ENCODE measurements around the gene CDKN1B.

Gene CDKN1B

GRCh38 chr12:12704593-12705230 lies 12.5 kb upstream of the CDKN1B start:
- DNase-seq = peak; percentile 96

- peak; percentile 79 for DNase-seq
These were observed 11.2 kb upstream of the CDKN1B start for GRCh38 chr12:12705838-12706520.

GRCh38 chr12:12713932-12714275 lies 3.3 kb upstream of the CDKN1B start:
- no peak for DNase-seq

- peak; percentile 76 for DNase-seq
These were observed 2.7 kb upstream of the CDKN1B start for GRCh38 chr12:12714276-12715021.

- no peak for DNase-seq
These were observed 2.1 kb upstream of the CDKN1B start for GRCh38 chr12:12715128-12715458.

GRCh38 chr12:12715459-12716150 lies 1.6 kb upstream of the CDKN1B start:
- DNase-seq = peak; percentile 82

GRCh38 chr12:12716151-12716792 lies 896 bp upstream of the CDKN1B start:
- DNase-seq = peak; percentile 58

GRCh38 chr12:12717586-12718380 lies 615 bp downstream of the CDKN1B start:
- DNase-seq = peak; percentile 64

- no peak for DNase-seq
These were observed 1.2 kb downstream of the CDKN1B start for GRCh38 chr12:12718381-12718759.

GRCh38 chr12:12718853-12719252 lies 1.7 kb downstream of the CDKN1B start:
- peak; percentile 60 for DNase-seq

GRCh38 chr12:12719496-12719895 lies 2.3 kb downstream of the CDKN1B start:
- DNase-seq = peak; percentile 71

GRCh38 chr12:12720052-12720451 lies 2.9 kb downstream of the CDKN1B start:
- peak; percentile 47 for DNase-seq

GRCh38 chr12:12720672-12721161 lies 3.5 kb downstream of the CDKN1B start:
- DNase-seq = peak; percentile 49

- DNase-seq = peak; percentile 40
These were observed 4.1 kb downstream of the CDKN1B start for GRCh38 chr12:12721176-12721751.

GRCh38 chr12:12721814-12722434 lies 4.8 kb downstream of the CDKN1B start:
- DNase-seq = no peak

- DNase-seq = peak; percentile 69
These were observed 5.4 kb downstream of the CDKN1B start for GRCh38 chr12:12722435-12723148.

GRCh38 chr12:12723149-12723680 lies 6.0 kb downstream of the CDKN1B start:
- peak; percentile 45 for DNase-seq

- peak; percentile 60 for DNase-seq
These were observed 6.7 kb downstream of the CDKN1B start for GRCh38 chr12:12723681-12724420.

- DNase-seq = peak; percentile 45
These were observed 7.4 kb downstream of the CDKN1B start for GRCh38 chr12:12724421-12725085.
